NB4 (cell line): Measurements from ENCODE around the gene PROX1.

Source experiments
- CTCF ChIP-seq: IDR thresholded peaks from one replicate; pipeline ENCODE4 v1.5.1; 2012; ENCODE audit warnings: low read depth, low read length
- POLR2A ChIP-seq: IDR thresholded peaks from 2 replicates; pipeline ENCODE4 v1.6.1; 2011; ENCODE audit warnings: mild to moderate bottlenecking; ENCODE audit not compliant: insufficient read length; ENCODE audit errors: extremely low read depth

DNA sequence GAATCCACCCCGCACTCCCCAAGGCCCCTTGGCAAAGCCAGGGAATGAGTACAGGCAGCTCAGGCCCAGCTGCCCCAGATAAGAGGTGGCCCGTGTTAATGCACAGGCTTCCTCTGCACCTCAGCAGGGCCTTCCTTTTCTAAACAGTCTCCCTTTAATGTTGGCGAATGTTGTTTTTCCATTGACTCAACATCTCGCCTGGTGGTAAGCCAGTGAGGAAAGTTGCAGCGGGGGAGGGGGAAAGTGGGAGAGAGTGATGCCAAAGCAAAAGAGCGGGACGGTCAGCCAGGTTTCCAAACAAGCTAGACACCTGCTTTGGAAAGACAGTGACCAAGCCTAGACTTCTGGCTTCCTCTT, 10.3 kb upstream of the PROX1 start:
- TF ChIP-seq POLR2A (no peak), CTCF (no peak)
